Measurements from ENCODE around the gene TGIF2.
"Not testable (repeated sequence)": the region's sequence is repeated elsewhere in the genome, so short reads cannot be mapped to it uniquely, and the experiment has no call there.

DNA sequence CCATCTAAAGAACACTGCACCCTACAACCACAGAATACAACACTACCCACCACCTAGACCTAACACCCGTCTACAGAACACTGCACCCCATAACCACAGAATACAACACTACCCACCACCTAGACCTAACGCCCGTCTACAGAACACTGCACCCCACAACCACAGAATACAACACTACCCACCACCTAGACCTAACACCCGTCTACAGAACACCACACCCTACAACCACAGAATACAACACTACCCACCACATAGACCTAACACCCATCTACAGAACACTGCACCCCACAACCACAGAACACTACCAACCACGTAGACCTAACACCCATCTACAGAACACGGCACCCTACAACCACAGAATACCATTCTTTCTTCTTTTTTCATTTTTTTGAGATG is 8.7 kb upstream of the TGIF2 start:
- TF ChIP-seq, protein P1, sequence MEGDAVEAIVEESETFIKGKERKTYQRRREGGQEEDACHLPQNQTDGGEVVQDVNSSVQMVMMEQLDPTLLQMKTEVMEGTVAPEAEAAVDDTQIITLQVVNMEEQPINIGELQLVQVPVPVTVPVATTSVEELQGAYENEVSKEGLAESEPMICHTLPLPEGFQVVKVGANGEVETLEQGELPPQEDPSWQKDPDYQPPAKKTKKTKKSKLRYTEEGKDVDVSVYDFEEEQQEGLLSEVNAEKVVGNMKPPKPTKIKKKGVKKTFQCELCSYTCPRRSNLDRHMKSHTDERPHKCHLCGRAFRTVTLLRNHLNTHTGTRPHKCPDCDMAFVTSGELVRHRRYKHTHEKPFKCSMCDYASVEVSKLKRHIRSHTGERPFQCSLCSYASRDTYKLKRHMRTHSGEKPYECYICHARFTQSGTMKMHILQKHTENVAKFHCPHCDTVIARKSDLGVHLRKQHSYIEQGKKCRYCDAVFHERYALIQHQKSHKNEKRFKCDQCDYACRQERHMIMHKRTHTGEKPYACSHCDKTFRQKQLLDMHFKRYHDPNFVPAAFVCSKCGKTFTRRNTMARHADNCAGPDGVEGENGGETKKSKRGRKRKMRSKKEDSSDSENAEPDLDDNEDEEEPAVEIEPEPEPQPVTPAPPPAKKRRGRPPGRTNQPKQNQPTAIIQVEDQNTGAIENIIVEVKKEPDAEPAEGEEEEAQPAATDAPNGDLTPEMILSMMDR (IDR thresholded peaks at IDR 0.05 in 8 of 11, conservative IDR thresholded peaks at IDR 0.05 in 3 of 11): not testable (repeated sequence)
- TF ChIP-seq POLR2AphosphoS5, POLR2A (IDR thresholded peaks at IDR 0.05): not testable (repeated sequence)
